B cell (primary cell): ENCODE data around the gene TTC34.

Experiments
- EZH2 ChIP-seq: IDR thresholded peaks from 2 replicates; pipeline ENCODE4 v1.6.1; 2012; ENCODE audit warnings: borderline replicate concordance, low read depth, mild to moderate bottlenecking, moderate library complexity, low read length; ENCODE audit not compliant: insufficient read depth, poor library complexity, severe bottlenecking
- TF ChIP-seq, protein P1 (sequence below): fragments of 200-600 bp; IDR thresholded peaks from one replicate; pipeline ENCODE4 v1.8.0; 2022; ENCODE audit warnings: antibody characterized with exemption, mild to moderate bottlenecking

DNA sequence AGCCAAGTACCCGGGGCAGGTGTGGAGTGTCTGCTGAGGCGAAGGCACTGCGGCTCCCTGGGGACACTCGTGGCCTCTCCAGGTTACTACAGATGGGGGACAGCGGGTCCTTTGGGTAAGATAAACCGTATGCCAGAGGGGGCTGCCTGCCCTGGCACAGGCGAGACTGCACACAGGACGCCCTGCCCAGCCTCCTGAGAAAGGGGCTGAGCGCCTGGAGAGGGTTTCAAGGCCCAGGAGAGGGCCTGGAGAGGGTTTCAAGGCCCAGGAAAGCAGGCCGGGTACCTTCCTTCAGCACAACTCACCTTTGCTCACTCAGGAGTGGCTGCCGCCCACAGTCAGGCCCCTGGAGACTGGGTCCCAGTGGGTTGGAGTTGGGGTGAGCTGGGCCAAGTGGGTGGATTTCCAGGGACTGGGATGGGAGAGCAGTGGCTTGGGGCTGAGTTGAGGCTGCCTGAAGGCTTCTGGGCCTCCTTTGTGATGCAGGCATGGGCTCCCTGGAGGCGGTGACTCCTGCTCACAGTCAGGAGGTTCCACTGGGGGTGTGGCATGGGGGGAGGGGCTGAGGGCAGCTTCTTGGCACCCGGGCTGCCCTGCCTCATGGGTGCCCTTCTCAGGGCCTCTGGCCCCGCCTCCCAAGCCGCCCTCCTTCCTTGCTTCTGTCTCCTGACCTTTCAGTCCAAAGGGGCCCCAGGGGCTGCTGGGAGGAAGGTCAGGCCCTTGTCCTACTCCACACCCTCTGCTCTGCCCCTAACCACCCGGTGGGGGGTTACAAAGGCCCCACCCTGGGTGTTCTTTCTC lies 168.7 kb downstream of the TTC34 start, which contains the start of gene MMEL1:
- TF ChIP-seq, protein P1, sequence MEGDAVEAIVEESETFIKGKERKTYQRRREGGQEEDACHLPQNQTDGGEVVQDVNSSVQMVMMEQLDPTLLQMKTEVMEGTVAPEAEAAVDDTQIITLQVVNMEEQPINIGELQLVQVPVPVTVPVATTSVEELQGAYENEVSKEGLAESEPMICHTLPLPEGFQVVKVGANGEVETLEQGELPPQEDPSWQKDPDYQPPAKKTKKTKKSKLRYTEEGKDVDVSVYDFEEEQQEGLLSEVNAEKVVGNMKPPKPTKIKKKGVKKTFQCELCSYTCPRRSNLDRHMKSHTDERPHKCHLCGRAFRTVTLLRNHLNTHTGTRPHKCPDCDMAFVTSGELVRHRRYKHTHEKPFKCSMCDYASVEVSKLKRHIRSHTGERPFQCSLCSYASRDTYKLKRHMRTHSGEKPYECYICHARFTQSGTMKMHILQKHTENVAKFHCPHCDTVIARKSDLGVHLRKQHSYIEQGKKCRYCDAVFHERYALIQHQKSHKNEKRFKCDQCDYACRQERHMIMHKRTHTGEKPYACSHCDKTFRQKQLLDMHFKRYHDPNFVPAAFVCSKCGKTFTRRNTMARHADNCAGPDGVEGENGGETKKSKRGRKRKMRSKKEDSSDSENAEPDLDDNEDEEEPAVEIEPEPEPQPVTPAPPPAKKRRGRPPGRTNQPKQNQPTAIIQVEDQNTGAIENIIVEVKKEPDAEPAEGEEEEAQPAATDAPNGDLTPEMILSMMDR = no peak
- no peak for TF ChIP-seq EZH2
